ENCODE data around the gene KNG1.
"Not testable (repeated sequence)": the region's sequence is repeated elsewhere in the genome, so short reads cannot be mapped to it uniquely, and the experiment has no call there.

KNG1 gene

GRCh38 chr3:186710694-186711093, 6.5 kb upstream of the KNG1 start:
- DNase-seq, result not testable (repeated sequence)

GRCh38 chr3:186713499-186713898, 3.7 kb upstream of the KNG1 start:
- no peak for DNase-seq

- no peak for DNase-seq
Observed at GRCh38 chr3:186719945-186720739, 3.0 kb downstream of the KNG1 start.

- DNase-seq, result no peak
Observed at GRCh38 chr3:186722457-186722856, 5.3 kb downstream of the KNG1 start.

GRCh38 chr3:186724911-186725310, 7.8 kb downstream of the KNG1 start:
- DNase-seq, result no peak

- no peak for DNase-seq
Observed at GRCh38 chr3:186732169-186732766, 15.1 kb downstream of the KNG1 start.

GRCh38 chr3:186742618-186743380, 25.6 kb downstream of the KNG1 start:
- DNase-seq, result no peak

- DNase-seq, result no peak
Observed at GRCh38 chr3:186743666-186744065, 26.5 kb downstream of the KNG1 start.

GRCh38 chr3:186746008-186746407, 28.8 kb downstream of the KNG1 start:
- DNase-seq, result peak; percentile 36

GRCh38 chr3:186750316-186750715, 33.2 kb downstream of the KNG1 start:
- no peak for DNase-seq

GRCh38 chr3:186751480-186751879, 34.3 kb downstream of the KNG1 start:
- DNase-seq, result no peak

GRCh38 chr3:186754006-186754405, 36.8 kb downstream of the KNG1 start:
- no peak for DNase-seq

GRCh38 chr3:186754871-186755270, 37.7 kb downstream of the KNG1 start:
- no peak for DNase-seq

- DNase-seq, result no peak
Observed at GRCh38 chr3:186757214-186757613, 40.1 kb downstream of the KNG1 start.

- DNase-seq, result no peak
Observed at GRCh38 chr3:186757686-186758220, 40.6 kb downstream of the KNG1 start.

GRCh38 chr3:186759231-186759930, 42.2 kb downstream of the KNG1 start:
- no peak for DNase-seq

GRCh38 chr3:186760141-186760833, 43.1 kb downstream of the KNG1 start:
- DNase-seq, result no peak

- DNase-seq, result no peak
Observed at GRCh38 chr3:186760897-186761447, 43.8 kb downstream of the KNG1 start.

GRCh38 chr3:186772281-186772694, 55.1 kb downstream of the KNG1 start:
- DNase-seq, result no peak

GRCh38 chr3:186772701-186773417, 55.7 kb downstream of the KNG1 start:
- peak; percentile 66 for DNase-seq

- DNase-seq, result no peak
Observed at GRCh38 chr3:186775999-186776398, 58.8 kb downstream of the KNG1 start.
